HUDEP-2 (cell line): ENCODE data around the gene TCF3.

Source experiments
- DNase-seq, 76 experiments: peaks; one replicate each; lab custom pipeline; 2025; ENCODE audit not compliant: unreplicated experiment in 76 of 76; lab: John Stamatoyannopoulos, UW

The TCF3 gene

GRCh38 chr19:1613808-1614570 is 38.4 kb downstream of the TCF3 start:
- DNase-seq: no peak

- DNase-seq: no peak
Observed at GRCh38 chr19:1613146-1613545, 39.3 kb downstream of the TCF3 start.

- no peak for DNase-seq
Observed at GRCh38 chr19:1612114-1613086, 40.0 kb downstream of the TCF3 start.

- DNase-seq: no peak
Observed at GRCh38 chr19:1611353-1611752, 41.1 kb downstream of the TCF3 start.

GRCh38 chr19:1610579-1610978 is 41.8 kb downstream of the TCF3 start:
- no peak for DNase-seq

GRCh38 chr19:1609680-1610474 is 42.5 kb downstream of the TCF3 start:
- no peak for DNase-seq

- no peak for DNase-seq
Observed at GRCh38 chr19:1609103-1609396, 43.4 kb downstream of the TCF3 start.

- peak in 1 of 76 experiments; percentile 10 for DNase-seq
Observed at GRCh38 chr19:1608359-1609102, 43.9 kb downstream of the TCF3 start.

GRCh38 chr19:1606138-1606651 is 46.2 kb downstream of the TCF3 start:
- peak in 4 of 76 experiments; percentile 50 to 87 (median 56) for DNase-seq

GRCh38 chr19:1605236-1606137 is 46.9 kb downstream of the TCF3 start, which contains the start of gene UQCR11:
Gene UQCR11 (minus strand): TSS chr19:1605462. CDS start chr19:1605409, 53 bp downstream.
- DNase-seq: peak; percentile 64 to 99 (median 96)

GRCh38 chr19:1602091-1602707 is 50.2 kb downstream of the TCF3 start:
- DNase-seq: no peak

- DNase-seq: peak in 55 of 76 experiments; percentile 9 to 93 (median 50)
Observed at GRCh38 chr19:1601613-1602064, 50.8 kb downstream of the TCF3 start.

GRCh38 chr19:1599460-1599846 is 53.0 kb downstream of the TCF3 start:
- no peak for DNase-seq

- DNase-seq: no peak
Observed at GRCh38 chr19:1598777-1599459, 53.5 kb downstream of the TCF3 start.

GRCh38 chr19:1593501-1593772 is 59.0 kb downstream of the TCF3 start:
- no peak for DNase-seq

- DNase-seq: peak in 74 of 76 experiments; percentile 27 to 97 (median 90)
Observed at GRCh38 chr19:1592755-1593500, 59.5 kb downstream of the TCF3 start, which contains the start of gene MBD3. Gene MBD3 (minus strand): TSS chr19:1592865. CDS start chr19:1592631, 234 bp downstream.
